OCI-LY3 (cell line): ENCODE measurements around the gene CLIC1.
A peak's percentile ranks its signal among the peaks of the same experiment; 100 is the strongest.

Source experiments
- H2AFZ ChIP-seq: fragments of 200-600, 300-600 bp; shearing (Covaris generic); 2 replicates; pipeline ENCODE4 v1.6.0; 2014; ENCODE audit warnings: antibody characterized with exemption, low read depth, low read length
- H3K27ac ChIP-seq: fragments of 200-600, 300-600 bp; sonication (generic); 2 replicates; pipeline ENCODE4 v1.5.1; 2014; ENCODE audit warnings: mild to moderate bottlenecking, low read length, moderate library complexity, mixed read lengths
- H3K27me3 ChIP-seq: fragments of 200-600, 300-600 bp; sonication (generic); 2 replicates; pipeline ENCODE4 v1.6.1; 2014; ENCODE audit warnings: low read depth, low read length, mixed read lengths
- H3K36me3 ChIP-seq: fragments of 200-600, 300-600 bp; sonication (generic); replicated peaks from 2 replicates; pipeline ENCODE3; 2014; ENCODE audit warnings: low read depth, low read length, mixed read lengths
- H3K4me1 ChIP-seq: fragments of 300-600, 200-600 bp; sonication (generic); 2 replicates; pipeline ENCODE4 v1.6.1; 2014; ENCODE audit warnings: low read length, mixed read lengths
- H3K4me2 ChIP-seq: fragments of 200-600, 300-600 bp; sonication (generic); 2 replicates; pipeline ENCODE4 v1.6.1; 2014; ENCODE audit warnings: low read length, mixed read lengths
- H3K4me3 ChIP-seq: fragments of 300-600, 200-600 bp; sonication (generic); 2 replicates; pipeline ENCODE4 v1.5.1; 2014; ENCODE audit warnings: antibody characterized with exemption, mild to moderate bottlenecking, low read length, moderate library complexity
- H3K79me2 ChIP-seq: fragments of 300-600, 200-600 bp; shearing (Covaris generic); 2 replicates; pipeline ENCODE4 v1.6.1; 2014; ENCODE audit warnings: mild to moderate bottlenecking, low read length, mixed read lengths
- H3K9ac ChIP-seq: fragments of 300-600, 200-600 bp; shearing (Covaris generic); 2 replicates; pipeline ENCODE4 v1.6.0; 2014; ENCODE audit warnings: mild to moderate bottlenecking, low read length, moderate library complexity
- H3K9me3 ChIP-seq: fragments of 200-600, 300-600 bp; shearing (Covaris generic); 2 replicates; pipeline ENCODE4 v1.6.1; 2014; ENCODE audit warnings: low read length, mixed read lengths; ENCODE audit not compliant: insufficient read depth
- H4K20me1 ChIP-seq: fragments of 200-600, 300-600 bp; sonication (generic); 2 replicates; pipeline ENCODE4 v1.6.1; 2016; ENCODE audit warnings: low read length, mixed read lengths; ENCODE audit not compliant: insufficient read depth
- EZH2phosphoT487 ChIP-seq: fragments of 200-600 bp; shearing (Covaris generic); IDR thresholded peaks from 2 replicates; pipeline ENCODE4 v1.6.1; 2018; ENCODE audit warnings: antibody characterized with exemption, mixed run types, low read depth
- TF ChIP-seq, protein P1 (sequence below): fragments of 200-600, 300-600 bp; sonication (generic); IDR thresholded peaks from 2 replicates; pipeline ENCODE4 v1.5.1; 2014; ENCODE audit warnings: antibody characterized with exemption, low read length, low read depth

Gene CLIC1

GRCh38 chr6:31719001-31719400, 17.3 kb downstream of the CLIC1 start:
- H3K79me2 ChIP-seq = no peaks in the 10 kb centered on the region
- no peak overlapping the region for H3K4me3 ChIP-seq
- H3K27ac ChIP-seq = no peak overlapping the region
- H3K27me3 ChIP-seq = no peaks in the 10 kb centered on the region
- no peak overlapping the region for H3K4me2 ChIP-seq
- no peaks in the 10 kb centered on the region for H3K36me3 ChIP-seq
- no peak overlapping the region for H3K9ac ChIP-seq
- no peaks in the 10 kb centered on the region for H4K20me1 ChIP-seq
- no peaks in the 10 kb centered on the region for H3K9me3 ChIP-seq
- TF ChIP-seq, protein P1, sequence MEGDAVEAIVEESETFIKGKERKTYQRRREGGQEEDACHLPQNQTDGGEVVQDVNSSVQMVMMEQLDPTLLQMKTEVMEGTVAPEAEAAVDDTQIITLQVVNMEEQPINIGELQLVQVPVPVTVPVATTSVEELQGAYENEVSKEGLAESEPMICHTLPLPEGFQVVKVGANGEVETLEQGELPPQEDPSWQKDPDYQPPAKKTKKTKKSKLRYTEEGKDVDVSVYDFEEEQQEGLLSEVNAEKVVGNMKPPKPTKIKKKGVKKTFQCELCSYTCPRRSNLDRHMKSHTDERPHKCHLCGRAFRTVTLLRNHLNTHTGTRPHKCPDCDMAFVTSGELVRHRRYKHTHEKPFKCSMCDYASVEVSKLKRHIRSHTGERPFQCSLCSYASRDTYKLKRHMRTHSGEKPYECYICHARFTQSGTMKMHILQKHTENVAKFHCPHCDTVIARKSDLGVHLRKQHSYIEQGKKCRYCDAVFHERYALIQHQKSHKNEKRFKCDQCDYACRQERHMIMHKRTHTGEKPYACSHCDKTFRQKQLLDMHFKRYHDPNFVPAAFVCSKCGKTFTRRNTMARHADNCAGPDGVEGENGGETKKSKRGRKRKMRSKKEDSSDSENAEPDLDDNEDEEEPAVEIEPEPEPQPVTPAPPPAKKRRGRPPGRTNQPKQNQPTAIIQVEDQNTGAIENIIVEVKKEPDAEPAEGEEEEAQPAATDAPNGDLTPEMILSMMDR = no peak
- TF ChIP-seq EZH2phosphoT487 = no peak
- no peak overlapping the region for H2AFZ ChIP-seq
- H3K4me1 ChIP-seq = no peaks in the 10 kb centered on the region

- no peak for TF ChIP-seq EZH2phosphoT487
- TF ChIP-seq, protein P1 = no peak
- Histone ChIP-seq H3K27me3 (no peaks in the 10 kb centered on the region), H3K79me2 (no peaks in the 10 kb centered on the region), H3K9me3 (no peaks in the 10 kb centered on the region), H2AFZ (no peak overlapping the region), H3K27ac (no peak overlapping the region), H4K20me1 (no peaks in the 10 kb centered on the region), H3K4me3 (no peak overlapping the region), H3K4me2 (no peak overlapping the region), H3K36me3 (no peaks in the 10 kb centered on the region), H3K9ac (no peak overlapping the region), H3K4me1 (no peaks in the 10 kb centered on the region)
Observed at GRCh38 chr6:31718265-31718664, 18.1 kb downstream of the CLIC1 start.

DNA sequence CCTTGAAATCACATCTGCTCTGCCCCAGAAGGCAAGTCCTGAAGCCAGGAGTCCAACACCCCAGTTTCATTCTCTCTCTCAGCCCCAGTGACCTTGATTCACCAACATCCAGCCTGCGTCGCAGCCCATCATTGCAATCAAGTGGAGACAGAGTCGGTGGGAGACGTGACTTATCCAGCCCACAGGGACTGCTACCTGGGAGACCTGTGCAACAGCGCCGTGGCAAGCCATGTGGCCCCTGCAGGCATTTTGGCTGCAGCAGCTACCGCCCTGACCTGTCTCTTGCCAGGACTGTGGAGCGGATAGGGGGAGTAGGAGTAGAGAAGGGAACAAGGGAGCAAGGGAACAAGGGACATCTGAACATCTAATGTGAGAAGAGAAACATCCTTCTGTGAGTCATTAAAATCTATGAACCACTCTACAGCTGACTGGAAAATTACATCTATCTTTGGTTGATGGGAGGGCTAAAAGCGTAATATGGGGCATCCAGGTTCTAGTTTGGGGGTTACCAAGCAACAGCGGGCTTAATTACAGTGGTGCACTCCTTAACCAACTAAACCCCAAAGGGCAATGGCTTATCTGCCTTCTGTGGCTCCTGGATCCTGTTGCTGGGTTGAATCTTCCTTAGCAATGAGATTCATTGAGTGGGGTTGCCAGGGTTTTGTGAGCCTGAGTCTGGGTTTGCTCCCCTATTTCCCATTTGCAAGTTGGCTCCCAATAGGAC, 18.7 kb downstream of the CLIC1 start:
- Histone ChIP-seq H3K4me1 (no peaks in the 10 kb centered on the region), H3K27ac (no peak overlapping the region), H4K20me1 (no peaks in the 10 kb centered on the region), H2AFZ (no peak overlapping the region), H3K9ac (no peak overlapping the region), H3K4me2 (no peak overlapping the region), H3K79me2 (no peaks in the 10 kb centered on the region), H3K9me3 (no peaks in the 10 kb centered on the region), H3K36me3 (no peaks in the 10 kb centered on the region), H3K27me3 (no peaks in the 10 kb centered on the region), H3K4me3 (no peak overlapping the region)
- TF ChIP-seq, protein P1 = peak; percentile 9; the same call in 1 of the 2 replicates
- no peak for TF ChIP-seq EZH2phosphoT487

DNA sequence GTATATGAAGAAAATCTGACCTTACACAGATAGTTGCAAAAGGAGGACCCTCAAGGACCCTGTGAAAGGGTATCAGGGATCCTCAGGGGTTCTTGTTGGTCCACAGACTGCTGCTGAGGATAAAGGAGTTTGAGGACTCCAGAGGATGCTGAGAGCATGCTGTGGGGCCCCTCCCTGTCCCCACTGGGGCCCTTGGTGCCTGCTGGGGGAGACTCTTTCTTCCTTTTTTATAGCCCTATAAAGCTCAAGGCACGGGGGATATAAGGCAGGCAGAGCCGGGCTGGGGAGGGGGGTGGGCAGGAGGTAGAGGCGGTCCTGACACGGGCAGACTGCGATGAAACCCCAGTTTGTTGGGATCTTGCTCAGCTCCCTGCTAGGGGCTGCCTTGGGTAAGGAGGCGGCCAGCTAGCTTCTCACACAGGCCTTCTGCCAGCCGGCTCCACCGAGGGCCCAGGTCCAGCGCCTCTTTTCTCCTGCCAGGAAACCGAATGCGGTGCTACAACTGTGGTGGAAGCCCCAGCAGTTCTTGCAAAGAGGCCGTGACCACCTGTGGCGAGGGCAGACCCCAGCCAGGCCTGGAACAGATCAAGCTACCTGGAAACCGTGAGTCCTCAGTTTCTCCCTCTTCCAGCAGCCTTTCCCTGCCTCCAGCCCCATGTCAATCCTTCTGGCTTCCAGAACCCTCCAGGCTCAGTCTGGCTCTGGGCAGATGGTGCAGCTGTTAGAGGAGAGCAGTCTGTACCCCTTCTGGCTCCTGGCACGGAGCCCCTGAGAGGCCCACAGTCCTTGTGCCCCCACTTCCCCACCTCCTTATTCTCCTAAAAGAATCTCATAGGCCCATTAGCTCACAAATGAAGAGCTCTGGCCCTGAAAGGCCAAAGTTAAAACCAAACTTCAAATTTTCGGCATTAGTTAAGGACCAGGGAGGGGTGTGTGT, 21.0 kb downstream of the CLIC1 start, which contains the start of gene LY6G6D:
Gene LY6G6D (plus strand): TSS at position 327 of the 937 bp plus-strand sequence. CDS start 8 bp downstream, at position 335.
- Histone ChIP-seq H3K36me3 (no peaks in the 10 kb centered on the region), H4K20me1 (no peaks in the 10 kb centered on the region), H3K4me3 (no peak within 1 kb of the TSS), H3K9me3 (no peaks in the 10 kb centered on the region), H2AFZ (no peak within 1 kb of the TSS), H3K9ac (no peak within 1 kb of the TSS), H3K27ac (no peak within 1 kb of the TSS), H3K4me2 (no peak within 1 kb of the TSS), H3K27me3 (no peaks in the 10 kb centered on the region), H3K79me2 (no peaks in the 10 kb centered on the region), H3K4me1 (peaks cover 4% of the 10 kb centered on the region)
- TF ChIP-seq EZH2phosphoT487 = no peak
